PFSK-1 (cell line): Measurements from ENCODE around the gene PTPRN2.

Experiments
- FOXP2 ChIP-seq: optimal IDR thresholded peaks from 2 replicates; pipeline ENCODE3; 2011; ENCODE audit warnings: borderline replicate concordance, control low read depth, inconsistent platforms; ENCODE audit not compliant: insufficient read depth; ENCODE audit errors: extremely low read length, extremely low read depth
- POLR2AphosphoS5 ChIP-seq: IDR thresholded peaks from 2 replicates; pipeline ENCODE4 v1.6.1; 2012; ENCODE audit warnings: low read depth, mild to moderate bottlenecking, control low read depth, low read length, moderate library complexity
- SIN3A ChIP-seq: IDR thresholded peaks from 2 replicates; pipeline ENCODE4 v1.6.1; 2012; ENCODE audit warnings: mild to moderate bottlenecking, low read length, moderate library complexity, borderline replicate concordance; ENCODE audit not compliant: insufficient read depth
- TAF1 ChIP-seq: IDR thresholded peaks from 2 replicates; pipeline ENCODE4 v1.6.1; 2012; ENCODE audit warnings: low read length, control low read depth, borderline replicate concordance; ENCODE audit not compliant: insufficient read depth
- TF ChIP-seq, protein P1 (sequence below), 2 experiments: IDR thresholded peaks; 2 replicates each; pipeline versions ENCODE4 v1.6.1 to v1.8.0; 2011 to 2012; ENCODE audit warnings: low read depth in 2 of 2, low read length in 2 of 2, control low read depth in 1 of 2, inconsistent platforms in 1 of 2, mild to moderate bottlenecking in 1 of 2, moderate library complexity in 1 of 2; ENCODE audit not compliant: insufficient read depth in 1 of 2

GRCh38 chr7:157700231-157701005 lies 887.2 kb downstream of the PTPRN2 start:
- TF ChIP-seq, protein P1, sequence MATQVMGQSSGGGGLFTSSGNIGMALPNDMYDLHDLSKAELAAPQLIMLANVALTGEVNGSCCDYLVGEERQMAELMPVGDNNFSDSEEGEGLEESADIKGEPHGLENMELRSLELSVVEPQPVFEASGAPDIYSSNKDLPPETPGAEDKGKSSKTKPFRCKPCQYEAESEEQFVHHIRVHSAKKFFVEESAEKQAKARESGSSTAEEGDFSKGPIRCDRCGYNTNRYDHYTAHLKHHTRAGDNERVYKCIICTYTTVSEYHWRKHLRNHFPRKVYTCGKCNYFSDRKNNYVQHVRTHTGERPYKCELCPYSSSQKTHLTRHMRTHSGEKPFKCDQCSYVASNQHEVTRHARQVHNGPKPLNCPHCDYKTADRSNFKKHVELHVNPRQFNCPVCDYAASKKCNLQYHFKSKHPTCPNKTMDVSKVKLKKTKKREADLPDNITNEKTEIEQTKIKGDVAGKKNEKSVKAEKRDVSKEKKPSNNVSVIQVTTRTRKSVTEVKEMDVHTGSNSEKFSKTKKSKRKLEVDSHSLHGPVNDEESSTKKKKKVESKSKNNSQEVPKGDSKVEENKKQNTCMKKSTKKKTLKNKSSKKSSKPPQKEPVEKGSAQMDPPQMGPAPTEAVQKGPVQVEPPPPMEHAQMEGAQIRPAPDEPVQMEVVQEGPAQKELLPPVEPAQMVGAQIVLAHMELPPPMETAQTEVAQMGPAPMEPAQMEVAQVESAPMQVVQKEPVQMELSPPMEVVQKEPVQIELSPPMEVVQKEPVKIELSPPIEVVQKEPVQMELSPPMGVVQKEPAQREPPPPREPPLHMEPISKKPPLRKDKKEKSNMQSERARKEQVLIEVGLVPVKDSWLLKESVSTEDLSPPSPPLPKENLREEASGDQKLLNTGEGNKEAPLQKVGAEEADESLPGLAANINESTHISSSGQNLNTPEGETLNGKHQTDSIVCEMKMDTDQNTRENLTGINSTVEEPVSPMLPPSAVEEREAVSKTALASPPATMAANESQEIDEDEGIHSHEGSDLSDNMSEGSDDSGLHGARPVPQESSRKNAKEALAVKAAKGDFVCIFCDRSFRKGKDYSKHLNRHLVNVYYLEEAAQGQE (IDR thresholded peaks at IDR 0.05; ENCODE audit: insufficient read depth in 1 of 2, low read depth in 2 of 2, low read length in 2 of 2), result no peak
- no peak for TF ChIP-seq TAF1
- no peak for TF ChIP-seq POLR2AphosphoS5
- no peak for TF ChIP-seq SIN3A
- no peak for TF ChIP-seq FOXP2
